GM19468 (cell line): ENCODE data around the gene LILRB5.
"Not testable (repeated sequence)": the region's sequence is repeated elsewhere in the genome, so short reads cannot be mapped to it uniquely, and the experiment has no call there.

ENCODE experiments used
- ATAC-seq: cut with Tn5 transposase; IDR thresholded peaks from one replicate; pipeline ENCODE4 v1.9.1; 2021; ENCODE audit warnings: mild to moderate bottlenecking, moderate library complexity, moderate number of reproducible peaks; ENCODE audit not compliant: unreplicated experiment; ENCODE audit errors: extremely low read depth

The LILRB5 gene

GRCh38 chr19:54247106-54247930, 9.8 kb downstream of the LILRB5 start:
- no peak for ATAC-seq

GRCh38 chr19:54245936-54246335, 11.1 kb downstream of the LILRB5 start:
- ATAC-seq = no peak

DNA sequence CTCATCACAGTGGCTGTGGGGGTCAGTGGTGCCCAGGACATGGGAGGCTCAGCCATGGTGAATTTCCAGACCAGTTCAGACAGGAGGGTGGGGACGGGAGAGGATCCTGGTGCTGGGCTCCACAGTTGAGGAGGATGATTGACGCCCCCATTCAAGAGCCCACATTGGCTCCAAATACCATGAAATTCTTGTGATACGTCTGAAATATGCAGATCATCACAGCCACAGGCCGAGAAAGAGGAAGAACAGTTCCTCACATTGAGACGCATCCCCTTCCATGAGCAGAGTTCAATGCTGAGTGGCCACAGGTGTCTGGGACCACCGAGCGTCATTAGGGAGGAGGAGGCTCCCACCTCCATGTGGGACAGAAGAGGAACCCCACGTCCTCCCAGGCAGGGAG, 13.3 kb downstream of the LILRB5 start:
- ATAC-seq = not testable (repeated sequence)

DNA sequence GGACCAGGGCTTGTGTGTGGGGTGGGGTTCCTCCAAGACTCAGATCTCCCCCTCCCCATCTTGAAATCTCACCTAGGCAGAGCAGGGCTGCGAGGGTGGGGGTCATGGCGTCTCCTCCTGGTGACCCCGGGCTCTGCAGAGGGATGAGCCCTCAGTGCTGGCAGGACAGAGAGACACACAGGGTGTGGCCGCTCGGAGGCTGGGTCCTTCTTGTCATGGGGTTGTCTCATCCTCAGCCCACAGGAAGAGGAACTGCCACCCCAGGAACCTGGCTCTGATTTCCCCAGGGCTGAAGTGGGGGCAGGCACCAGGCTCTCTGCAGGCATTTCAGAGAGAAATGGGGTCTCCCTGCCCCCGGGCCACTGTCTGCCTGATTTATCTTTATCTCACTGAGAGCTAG, 14.4 kb downstream of the LILRB5 start, which contains the start of gene LILRA6:
TSS of gene LILRA6 (minus strand) at position 145 of the 400 bp plus-strand sequence.
- not testable (repeated sequence) for ATAC-seq

- ATAC-seq = not testable (repeated sequence)
Observed at GRCh38 chr19:54242234-54242633, 14.8 kb downstream of the LILRB5 start.

GRCh38 chr19:54240372-54241336, 16.4 kb downstream of the LILRB5 start:
- ATAC-seq = not testable (repeated sequence)

- not testable (repeated sequence) for ATAC-seq
Observed at GRCh38 chr19:54239491-54240371, 17.3 kb downstream of the LILRB5 start.

- ATAC-seq = no peak
Observed at GRCh38 chr19:54233941-54234340, 23.1 kb downstream of the LILRB5 start.

DNA sequence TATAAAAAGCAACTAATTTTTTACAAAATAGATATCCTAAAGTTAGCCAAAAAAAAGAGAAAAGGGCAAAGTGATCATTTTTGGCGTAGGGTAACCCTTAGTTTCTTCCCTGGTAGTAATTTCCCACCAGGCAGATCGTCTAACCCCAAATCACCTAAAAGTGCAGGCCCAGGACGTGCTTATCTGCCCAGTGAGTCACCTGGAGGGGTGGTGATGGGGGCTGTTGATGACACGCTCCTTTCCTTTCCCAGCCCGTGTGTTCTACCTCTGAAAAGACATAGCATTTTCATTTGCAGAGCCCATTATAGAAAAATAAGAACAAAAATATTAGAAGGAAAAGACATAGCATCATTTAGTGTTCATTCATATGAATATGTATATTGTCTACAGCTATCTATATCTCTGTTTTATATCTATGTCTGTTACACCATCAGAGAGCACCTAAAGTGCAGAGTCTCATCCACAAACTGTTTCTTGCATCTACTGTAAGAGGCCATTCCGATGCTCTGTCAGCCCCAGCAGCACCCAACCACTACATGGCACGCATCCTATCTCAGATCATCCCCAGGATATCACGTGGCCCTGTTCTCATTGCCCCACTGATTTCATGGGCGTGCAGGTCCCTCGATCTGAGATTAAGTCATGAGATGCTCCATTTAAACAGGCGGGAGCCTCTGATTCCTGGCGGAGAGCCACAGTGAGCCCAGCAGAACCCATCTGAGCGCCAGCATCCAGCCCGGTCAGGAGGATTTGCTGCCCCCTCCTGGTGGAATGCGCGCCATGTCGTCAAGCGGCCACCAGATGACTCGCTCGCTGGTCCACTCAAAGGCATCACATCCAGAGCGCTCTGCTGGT, 25.8 kb downstream of the LILRB5 start:
- ATAC-seq = no peak

GRCh38 chr19:54230031-54230430, 27.0 kb downstream of the LILRB5 start:
- no peak for ATAC-seq

- no peak for ATAC-seq
Observed at GRCh38 chr19:54229146-54229545, 27.9 kb downstream of the LILRB5 start.

DNA sequence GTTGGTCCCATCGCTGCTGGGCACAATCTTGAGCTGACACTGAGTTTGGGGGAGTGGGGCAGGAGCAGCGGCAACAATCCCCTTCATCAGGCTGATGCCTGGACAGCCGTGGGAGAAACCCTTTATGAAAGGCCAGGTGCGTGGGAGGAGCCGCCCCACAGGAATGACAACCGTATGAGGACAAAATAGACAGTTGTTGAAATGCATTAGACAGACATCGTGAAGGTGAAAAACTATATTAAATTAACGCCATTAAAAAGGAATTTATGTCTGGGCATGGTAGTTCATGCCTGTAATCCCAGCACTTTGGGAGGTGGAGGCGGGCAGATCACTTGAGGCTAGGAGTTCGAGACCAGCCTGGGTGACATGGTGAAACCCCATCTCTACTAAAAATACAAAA, 32.5 kb downstream of the LILRB5 start:
- not testable (repeated sequence) for ATAC-seq

GRCh38 chr19:54223937-54224281, 33.2 kb downstream of the LILRB5 start:
- not testable (repeated sequence) for ATAC-seq

- ATAC-seq = not testable (repeated sequence)
Observed at GRCh38 chr19:54223277-54223936, 33.7 kb downstream of the LILRB5 start.

DNA sequence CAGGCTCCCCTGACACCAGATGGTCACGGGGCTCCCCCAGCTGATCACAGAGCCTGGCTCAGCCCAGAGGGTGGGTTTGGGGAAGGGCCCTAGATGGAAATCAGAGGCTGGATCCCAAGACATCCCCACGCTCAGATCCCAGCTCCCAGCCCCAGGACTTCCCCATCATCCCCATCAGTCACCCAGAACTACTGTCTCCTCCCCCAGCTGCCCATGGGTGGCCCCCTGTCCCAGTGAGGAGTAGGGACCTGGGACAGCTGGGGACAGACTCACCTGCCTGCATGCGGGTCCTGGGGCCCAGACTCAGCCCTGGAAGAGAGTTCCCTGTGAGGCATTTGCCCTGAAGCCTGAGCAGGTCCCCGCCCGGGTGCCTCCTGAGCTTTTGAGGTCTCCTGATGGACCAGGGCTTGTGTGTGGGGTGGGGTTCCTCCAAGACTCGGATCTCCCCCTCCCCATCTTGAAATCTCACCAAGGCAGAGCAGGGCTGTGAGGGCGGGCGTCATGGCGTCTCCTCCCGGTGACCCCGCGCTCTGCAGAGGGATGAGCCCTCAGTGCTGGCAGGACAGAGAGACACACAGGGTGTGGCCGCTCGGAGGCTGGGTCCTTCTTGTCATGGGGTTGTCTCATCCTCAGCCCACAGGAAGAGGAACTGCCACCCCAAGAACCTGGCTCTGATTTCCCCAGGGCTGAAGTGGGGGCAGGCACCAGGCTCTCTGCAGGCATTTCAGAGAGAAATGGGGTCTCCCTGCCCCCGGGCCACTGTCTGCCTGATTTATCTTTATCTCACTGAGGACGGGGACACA, 34.4 kb downstream of the LILRB5 start, which contains the start of gene LILRB3:
TSS of gene LILRB3 (minus strand) at position 534 of the 803 bp plus-strand sequence. CDS start at position 503, 31 bp downstream.
- ATAC-seq = not testable (repeated sequence)

DNA sequence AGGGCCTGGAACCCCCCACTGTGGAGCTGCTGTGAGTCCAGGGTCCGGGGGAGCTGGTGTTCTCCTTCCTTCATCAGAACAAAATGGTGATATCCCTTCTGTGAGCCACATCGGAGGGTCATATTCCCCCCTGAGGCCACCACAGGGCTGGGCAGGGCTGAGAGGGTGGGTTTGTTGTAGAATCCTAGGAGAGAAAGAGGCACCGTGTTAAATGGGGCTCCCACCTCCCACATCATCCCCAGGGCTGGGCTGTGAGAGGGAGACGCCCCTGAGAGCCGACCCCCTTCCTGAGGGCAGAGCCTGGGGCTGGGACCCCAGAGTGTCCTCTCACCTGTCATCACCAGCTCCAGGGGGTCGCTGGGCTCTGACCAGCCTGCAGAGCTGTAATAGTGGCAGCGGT, 35.1 kb downstream of the LILRB5 start:
- not testable (repeated sequence) for ATAC-seq

DNA sequence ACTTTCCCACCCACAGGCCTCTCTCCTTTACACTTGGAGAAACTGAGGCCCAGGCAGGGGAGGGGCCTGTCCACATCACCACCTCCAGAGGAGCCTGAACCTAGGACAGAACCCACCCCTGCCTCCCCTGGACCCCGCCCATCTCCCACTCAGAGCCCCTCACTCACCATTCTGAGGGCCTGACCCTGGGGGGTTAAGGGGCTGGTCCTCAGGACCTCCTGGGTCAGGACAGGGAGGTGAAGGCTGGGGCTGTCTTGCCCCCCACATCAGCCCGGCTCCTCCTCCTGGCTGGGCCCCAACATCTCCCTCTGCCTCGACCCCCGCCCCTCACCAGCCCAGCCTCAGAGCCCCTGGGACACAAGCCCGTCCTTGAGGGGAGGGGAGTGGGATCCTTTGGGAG, 37.4 kb downstream of the LILRB5 start:
- not testable (repeated sequence) for ATAC-seq
